ENCODE measurements around the gene DLL1. TPM values are rescaled to one million over a fixed set of nuclear protein-coding genes. Genes with fewer than 3 reads are reported as not detected.

DLL1 gene
- total and polyA plus RNA-seq, 4 donors = 0.13 to 30.5 (median 14.4) TPM

DNA sequence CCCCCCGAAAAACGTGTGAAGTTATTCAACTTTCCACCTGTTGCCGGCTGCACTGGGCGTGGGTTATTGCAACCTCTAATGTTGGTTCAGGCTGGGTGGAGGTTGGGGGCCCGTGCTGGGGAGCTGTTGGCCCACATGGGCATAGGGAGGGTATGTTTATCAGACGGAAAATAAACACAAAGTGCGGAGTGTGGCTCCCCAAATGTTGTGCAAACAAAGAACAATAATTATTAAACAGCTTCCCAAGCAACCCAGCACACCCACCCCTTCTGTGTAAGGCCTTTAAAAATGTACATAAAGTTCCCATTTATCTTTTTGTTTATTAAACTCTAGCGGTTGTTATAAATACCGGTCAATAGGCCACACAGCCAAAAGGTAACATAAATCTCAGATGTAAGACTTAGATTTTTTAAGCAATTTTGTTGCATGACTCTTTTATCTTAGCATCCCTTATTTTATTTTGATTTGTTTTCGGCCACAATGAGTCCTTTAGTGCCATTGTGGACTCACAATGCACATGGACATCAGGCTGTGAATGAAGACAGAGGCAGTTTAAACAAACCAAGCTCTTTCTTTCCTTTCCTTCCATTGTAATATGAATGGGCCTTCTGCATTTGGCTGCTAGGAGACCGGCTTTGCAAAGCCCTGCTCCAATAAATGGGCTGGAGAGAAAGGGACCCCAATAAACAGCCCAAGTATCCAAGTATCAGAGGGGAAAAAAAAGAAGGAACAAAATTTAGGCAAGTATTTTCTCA is 6.9 kb upstream of the DLL1 start:
- intact Hi-C loops (cut with DNase I) = loop anchor here (10.0 kb wide), 2 partner anchors 133 to 343 kb away; no protein-coding TSS in a partner anchor

DNA sequence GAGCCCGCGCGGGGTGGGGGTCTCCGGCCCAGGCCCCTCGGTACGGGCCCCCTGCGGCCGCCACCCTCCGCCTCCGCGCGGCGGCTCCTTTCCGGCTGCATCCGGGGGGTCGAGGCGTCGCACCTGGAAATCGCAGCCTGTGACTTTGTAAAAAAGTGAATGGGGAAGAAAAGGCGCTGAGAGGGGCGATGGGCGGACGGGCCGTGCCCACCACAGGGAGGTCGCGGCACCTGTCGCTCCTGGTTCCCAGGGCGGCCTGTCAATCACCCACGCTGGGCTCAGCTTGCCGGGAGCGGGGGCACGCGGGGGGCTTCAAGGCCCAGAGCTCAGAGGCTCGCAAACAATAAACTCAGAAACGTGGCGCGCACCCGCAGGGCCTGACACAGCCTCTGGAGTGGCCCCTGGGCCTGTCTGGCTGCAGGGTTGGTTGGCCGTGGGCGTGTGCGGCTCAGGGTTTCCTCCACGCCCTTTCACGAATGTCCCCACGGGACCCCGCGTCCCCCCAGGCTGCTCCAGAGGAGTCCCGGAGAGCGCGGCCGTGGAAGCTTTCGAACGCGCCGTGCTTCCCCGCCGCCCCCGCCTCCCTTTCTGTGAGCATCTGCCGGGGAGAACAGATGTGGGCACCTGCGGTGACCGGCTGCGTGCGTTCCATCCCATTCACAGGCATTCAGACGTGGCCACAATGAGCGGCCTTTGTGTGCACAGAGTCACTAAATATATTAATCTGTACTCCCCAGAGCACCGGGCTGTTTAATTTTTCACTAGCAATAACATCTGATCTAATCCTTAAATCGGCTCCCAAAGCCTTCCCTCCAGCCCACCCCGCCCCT is 6.1 kb upstream of the DLL1 start:
- no peaks in the 10 kb centered on the region for H3K27me3 ChIP-seq (ENCODE audit: control insufficient read depth in 1 of 2, insufficient read depth in 2 of 2, low read length in 1 of 2)
- intact Hi-C loops (cut with DNase I) = loop anchor here (10.0 kb wide), 2 partner anchors 132 to 342 kb away; no protein-coding TSS in a partner anchor
- no peak for ATAC-seq (ENCODE audit: low FRiP score)

More for the DNA sequence above, 6.9 kb upstream of the DLL1 start:
- ATAC-seq (ENCODE audit: low FRiP score) (no peak), DNase-seq (no peak)
- Histone ChIP-seq H3K36me3 (ENCODE audit: control insufficient read depth in 1 of 2, insufficient read depth in 2 of 2, low read length in 1 of 2) (no peaks in the 10 kb centered on the region), H3K27ac (ENCODE audit: low read depth in 1 of 2, low read length in 2 of 2) (no peak overlapping the region), H3K4me3 (ENCODE audit: low read length in 2 of 2) (no peak overlapping the region), H3K27me3 (ENCODE audit: control insufficient read depth in 1 of 2, insufficient read depth in 2 of 2, low read length in 1 of 2) (no peaks in the 10 kb centered on the region), H3K9me3 (ENCODE audit: control insufficient read depth, low read length) (no peaks in the 10 kb centered on the region), H3K4me1 (ENCODE audit: control insufficient read depth in 1 of 2, insufficient read depth in 2 of 2, low read length in 2 of 2) (no peaks in the 10 kb centered on the region)
- WGBS, 2 donors = 74 to 80% methylated on average over 11 of the region's 11 CpGs

DNA sequence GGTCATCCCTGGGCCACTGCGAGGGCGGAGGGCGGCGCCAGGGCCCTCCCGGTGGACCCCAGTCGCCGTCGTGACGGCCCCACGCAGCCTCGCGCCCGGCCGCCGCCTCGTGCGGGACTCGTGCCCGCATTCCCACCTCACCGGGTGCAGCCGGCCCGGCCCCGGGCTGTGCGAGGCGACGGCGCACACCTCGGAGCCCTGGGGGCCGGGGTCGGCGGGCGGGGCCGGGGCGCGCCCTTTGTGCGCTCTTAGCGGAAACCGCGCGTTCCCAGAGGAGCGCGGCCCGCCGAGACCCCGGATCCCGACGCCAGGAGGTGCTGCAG is 5.5 kb upstream of the DLL1 start:
- Histone ChIP-seq H3K4me3 (ENCODE audit: low read length in 2 of 2) (no peak overlapping the region), H3K4me1 (ENCODE audit: control insufficient read depth in 1 of 2, insufficient read depth in 2 of 2, low read length in 2 of 2) (no peaks in the 10 kb centered on the region), H3K27ac (ENCODE audit: low read depth in 1 of 2, low read length in 2 of 2) (no peak overlapping the region), H3K9me3 (ENCODE audit: control insufficient read depth, low read length) (no peaks in the 10 kb centered on the region), H3K27me3 (ENCODE audit: control insufficient read depth in 1 of 2, insufficient read depth in 2 of 2, low read length in 1 of 2) (no peaks in the 10 kb centered on the region), H3K36me3 (ENCODE audit: control insufficient read depth in 1 of 2, insufficient read depth in 2 of 2, low read length in 1 of 2) (no peaks in the 10 kb centered on the region)
- DNase-seq = no peak
- no peak for ATAC-seq (ENCODE audit: low FRiP score)
- WGBS, 2 donors = 2% methylated on average over 32 to 47 of the region's 47 CpGs
- intact Hi-C loops (cut with DNase I) = loop anchor here (10.0 kb wide), 2 partner anchors 132 to 342 kb away; no protein-coding TSS in a partner anchor

More for the DNA sequence above, 6.1 kb upstream of the DLL1 start:
- no peak overlapping the region for H3K4me3 ChIP-seq (ENCODE audit: low read length in 2 of 2)
- no peak for DNase-seq
- H3K36me3 ChIP-seq (ENCODE audit: control insufficient read depth in 1 of 2, insufficient read depth in 2 of 2, low read length in 1 of 2) = no peaks in the 10 kb centered on the region
- no peaks in the 10 kb centered on the region for H3K4me1 ChIP-seq (ENCODE audit: control insufficient read depth in 1 of 2, insufficient read depth in 2 of 2, low read length in 2 of 2)
- H3K27ac ChIP-seq (ENCODE audit: low read depth in 1 of 2, low read length in 2 of 2) = no peak overlapping the region
- H3K9me3 ChIP-seq (ENCODE audit: control insufficient read depth, low read length) = no peaks in the 10 kb centered on the region
- WGBS, 2 donors = 21 to 24% methylated on average over 52 to 67 of the region's 67 CpGs

DNA sequence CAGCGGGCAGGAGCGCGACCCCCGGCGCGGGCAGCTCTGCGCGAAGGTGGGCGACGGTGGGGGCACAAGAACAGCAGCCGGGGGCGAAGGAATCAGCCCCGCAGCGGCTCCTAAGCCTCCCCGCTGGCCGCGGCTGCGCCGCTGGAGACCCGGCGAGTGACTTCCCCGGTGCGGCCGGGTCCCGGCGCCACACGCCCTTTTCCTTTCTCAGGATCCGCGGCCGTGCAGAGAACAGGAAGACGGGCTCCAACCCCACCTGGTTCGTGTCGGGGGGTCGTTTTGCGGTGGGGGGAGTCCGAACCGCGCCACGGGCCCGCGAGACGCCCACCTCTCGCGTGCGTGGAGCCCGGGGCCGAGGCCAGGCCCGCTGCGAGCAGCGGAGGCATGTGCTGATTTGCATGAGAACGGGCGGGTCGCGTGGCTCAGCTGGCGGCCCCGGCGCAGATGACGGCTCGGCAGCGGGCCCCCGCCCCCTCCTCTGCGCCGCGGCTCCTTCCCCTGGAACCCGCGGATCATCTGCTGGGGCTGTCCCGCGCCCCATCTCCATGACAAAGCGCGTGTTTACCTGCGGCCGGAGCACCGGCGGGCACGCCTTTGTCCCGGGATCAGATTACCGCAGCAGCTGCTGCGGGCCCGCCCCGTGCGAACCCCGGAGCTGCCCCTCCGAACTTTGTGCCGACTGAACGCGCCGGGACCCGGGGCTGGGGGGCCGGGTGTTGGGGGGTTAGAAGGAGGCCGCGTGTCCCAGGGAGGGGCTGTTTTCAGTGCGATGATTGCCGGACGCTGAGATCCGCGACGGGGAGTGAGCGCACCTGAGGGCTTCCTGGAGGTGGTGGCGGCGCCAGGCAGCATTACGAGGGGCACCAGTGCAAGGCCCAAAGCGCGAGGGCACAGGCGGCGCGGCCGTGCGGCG is 4.9 kb upstream of the DLL1 start:
- Histone ChIP-seq H3K27me3 (ENCODE audit: control insufficient read depth in 1 of 2, insufficient read depth in 2 of 2, low read length in 1 of 2) (no peaks in the 10 kb centered on the region), H3K4me3 (ENCODE audit: low read length in 2 of 2) (peak overlapping the region in 1 of 2 donors; percentile 36), H3K27ac (ENCODE audit: low read depth in 1 of 2, low read length in 2 of 2) (no peak overlapping the region), H3K4me1 (ENCODE audit: control insufficient read depth in 1 of 2, insufficient read depth in 2 of 2, low read length in 2 of 2) (no peaks in the 10 kb centered on the region), H3K9me3 (ENCODE audit: control insufficient read depth, low read length) (no peaks in the 10 kb centered on the region), H3K36me3 (ENCODE audit: control insufficient read depth in 1 of 2, insufficient read depth in 2 of 2, low read length in 1 of 2) (no peaks in the 10 kb centered on the region)
- ATAC-seq (ENCODE audit: low FRiP score) (peak; percentile 4), DNase-seq (no peak)
- intact Hi-C loops (cut with DNase I) = loop anchor here (10.0 kb wide), 2 partner anchors 131 to 341 kb away; no protein-coding TSS in a partner anchor
- WGBS, 2 donors = 1% methylated on average over 78 to 109 of the region's 109 CpGs

- no peak for ATAC-seq (ENCODE audit: low FRiP score)
- Histone ChIP-seq H3K36me3 (ENCODE audit: control insufficient read depth in 1 of 2, insufficient read depth in 2 of 2, low read length in 1 of 2) (no peaks in the 10 kb centered on the region), H3K4me3 (ENCODE audit: low read length in 2 of 2) (peak overlapping the region in 1 of 2 donors; percentile 36), H3K4me1 (ENCODE audit: control insufficient read depth in 1 of 2, insufficient read depth in 2 of 2, low read length in 2 of 2) (no peaks in the 10 kb centered on the region), H3K27ac (ENCODE audit: low read depth in 1 of 2, low read length in 2 of 2) (no peak overlapping the region), H3K9me3 (ENCODE audit: control insufficient read depth, low read length) (no peaks in the 10 kb centered on the region), H3K27me3 (ENCODE audit: control insufficient read depth in 1 of 2, insufficient read depth in 2 of 2, low read length in 1 of 2) (no peaks in the 10 kb centered on the region)
- intact Hi-C loops (cut with DNase I) = loop anchor here (5.0 to 10.0 kb wide), 3 partner anchors 130 to 463 kb away; no protein-coding TSS in a partner anchor
- DNase-seq = no peak
- WGBS, 2 donors = 13 to 16% methylated on average over 21 to 30 of the region's 30 CpGs
These were observed 4.1 kb upstream of the DLL1 start for GRCh38 chr6:170294813-170295509.

DNA sequence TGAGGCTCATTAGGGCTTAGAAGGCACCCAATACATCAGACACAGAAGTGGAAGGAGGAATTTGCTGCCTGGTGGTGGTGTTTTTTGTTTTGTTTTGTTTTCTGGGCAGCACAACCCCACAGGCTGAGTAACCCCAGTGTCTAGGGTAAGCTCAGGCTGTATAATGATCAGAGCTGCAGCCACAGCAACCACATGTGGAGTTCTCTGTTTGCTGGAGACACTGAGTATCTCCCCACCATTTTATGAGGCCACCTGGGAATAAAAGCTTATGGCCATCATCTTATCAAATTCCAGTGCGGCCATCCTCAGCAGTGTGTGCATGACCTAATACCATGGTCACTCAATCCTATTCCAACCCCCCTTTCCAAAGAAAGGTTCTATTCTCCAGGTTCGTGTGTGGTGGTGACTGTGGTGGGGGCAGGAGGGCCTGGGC is 3.4 kb upstream of the DLL1 start:
- no peaks in the 10 kb centered on the region for H3K36me3 ChIP-seq (ENCODE audit: control insufficient read depth in 1 of 2, insufficient read depth in 2 of 2, low read length in 1 of 2)
- intact Hi-C loops (cut with DNase I) = loop anchor here (5.0 to 10.0 kb wide), 3 partner anchors 130 to 462 kb away; no protein-coding TSS in a partner anchor
- H3K4me3 ChIP-seq (ENCODE audit: low read length in 2 of 2) = no peak overlapping the region
- DNase-seq (no peak), ATAC-seq (ENCODE audit: low FRiP score) (no peak)
- no peaks in the 10 kb centered on the region for H3K4me1 ChIP-seq (ENCODE audit: control insufficient read depth in 1 of 2, insufficient read depth in 2 of 2, low read length in 2 of 2)
- no peaks in the 10 kb centered on the region for H3K9me3 ChIP-seq (ENCODE audit: control insufficient read depth, low read length)
- H3K27me3 ChIP-seq (ENCODE audit: control insufficient read depth in 1 of 2, insufficient read depth in 2 of 2, low read length in 1 of 2) = no peaks in the 10 kb centered on the region
- H3K27ac ChIP-seq (ENCODE audit: low read depth in 1 of 2, low read length in 2 of 2) = no peak overlapping the region
- 54 to 64% methylated on average over 2 of the region's 2 CpGs for WGBS, 2 donors

- no peak for ATAC-seq (ENCODE audit: low FRiP score)
- no peak overlapping the region for H3K4me3 ChIP-seq (ENCODE audit: low read length in 2 of 2)
- intact Hi-C loops (cut with DNase I) = loop anchor here (2.0 to 10.0 kb wide), 4 partner anchors 129 to 463 kb away; no protein-coding TSS in a partner anchor
- no peaks in the 10 kb centered on the region for H3K36me3 ChIP-seq (ENCODE audit: control insufficient read depth in 1 of 2, insufficient read depth in 2 of 2, low read length in 1 of 2)
- H3K27me3 ChIP-seq (ENCODE audit: control insufficient read depth in 1 of 2, insufficient read depth in 2 of 2, low read length in 1 of 2) = no peaks in the 10 kb centered on the region
- no peaks in the 10 kb centered on the region for H3K4me1 ChIP-seq (ENCODE audit: control insufficient read depth in 1 of 2, insufficient read depth in 2 of 2, low read length in 2 of 2)
- 14 to 19% methylated on average over 23 of the region's 23 CpGs for WGBS, 2 donors
- DNase-seq = no peak
- H3K27ac ChIP-seq (ENCODE audit: low read depth in 1 of 2, low read length in 2 of 2) = no peak overlapping the region
- no peaks in the 10 kb centered on the region for H3K9me3 ChIP-seq (ENCODE audit: control insufficient read depth, low read length)
These were observed 2.7 kb upstream of the DLL1 start for GRCh38 chr6:170293341-170294231.
